Measurements from ENCODE around the gene DLL1. TPM values are rescaled to one million over a fixed set of nuclear protein-coding genes. Genes with fewer than 3 reads are reported as not detected.

DLL1 gene
- polyA plus RNA-seq, 2 of the 4 experiments (the other 2 are of a cell fraction): 0.05 to 0.15 TPM

DNA sequence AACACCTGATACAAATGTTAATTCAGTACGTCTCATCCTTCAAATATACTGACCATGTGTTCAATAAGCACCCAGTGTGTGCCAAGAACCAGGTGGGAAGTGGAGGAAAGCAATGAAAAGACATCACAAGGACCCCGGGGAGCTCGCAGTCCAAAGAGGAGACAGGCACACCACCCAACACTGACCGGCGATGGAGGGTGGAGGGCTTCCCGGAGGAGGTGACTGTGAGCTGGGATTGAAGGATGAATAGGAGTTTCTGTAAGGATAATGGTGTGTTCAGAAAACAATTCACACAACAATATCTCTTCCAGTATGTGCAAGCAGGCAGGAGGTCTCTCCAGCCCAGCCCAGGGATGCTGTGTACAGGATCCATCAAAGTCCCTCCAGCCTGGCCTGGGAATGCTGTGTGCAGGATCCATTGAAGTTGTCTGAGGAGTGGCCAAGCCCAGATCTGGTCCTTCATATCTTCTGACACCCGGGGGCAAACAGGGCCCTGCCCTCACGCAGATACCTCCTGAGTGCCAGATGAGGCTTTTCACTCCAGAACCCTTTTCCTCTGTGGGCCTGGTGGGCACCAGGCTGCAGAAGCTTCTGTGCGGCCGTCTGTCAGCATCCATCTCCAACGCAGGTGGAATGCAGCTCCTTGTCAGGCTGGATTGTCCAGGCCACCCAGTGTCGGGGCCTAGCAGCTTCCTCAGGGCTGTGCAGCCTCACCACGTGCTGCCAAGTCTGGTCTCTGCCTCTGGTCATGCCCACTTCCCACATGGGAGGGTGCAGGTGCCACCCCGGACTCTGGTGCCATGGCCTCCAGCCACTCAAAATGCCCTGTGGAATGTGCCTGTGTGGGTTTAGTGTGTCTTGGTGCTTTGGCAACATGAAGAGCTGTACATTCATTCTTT, 36.3 kb downstream of the DLL1 start:
- ATAC-seq (no peak), FAIRE-seq (no peak)
- WGBS (ENCODE audit: missing lambda C conversion rate): 62% methylated on average over 6 of the region's 14 CpGs

DNA sequence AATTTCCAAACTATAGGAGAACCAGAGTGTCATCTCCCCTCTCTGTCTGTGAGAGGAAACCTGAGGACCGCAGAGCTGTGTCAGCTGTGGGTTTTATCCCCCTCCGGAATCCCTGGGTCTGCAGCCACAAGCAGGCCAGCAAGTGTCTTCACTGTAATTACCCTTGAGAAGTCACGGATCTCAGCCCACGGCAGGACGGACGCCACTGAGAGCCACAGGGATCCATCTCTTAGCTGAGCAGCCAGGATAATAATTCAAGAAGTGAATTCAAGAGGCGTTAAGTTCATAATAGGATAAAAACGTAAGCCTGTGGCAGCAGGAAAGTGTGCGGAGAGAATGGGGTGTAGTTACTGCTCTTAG, 37.0 kb downstream of the DLL1 start:
- CTCF ChIA-PET: no interaction called here
- WGBS (ENCODE audit: missing lambda C conversion rate): 58% methylated on average over 9 of the region's 9 CpGs

More for the DNA sequence above, 36.3 kb downstream of the DLL1 start:
- no peak for DNase-seq (ENCODE audit: low read depth in 1 of 2, low spot score in 1 of 2)
- POLR2A ChIA-PET: no interaction called here
- CTCF ChIA-PET: no interaction called here
- Histone ChIP-seq H3K4me1 (no peaks in the 10 kb centered on the region), H3K9me3 (no peaks in the 10 kb centered on the region), H3K4me2 (no peak overlapping the region), H3K4me3 (no peak overlapping the region), H3K27ac (no peak overlapping the region)
- TF ChIP-seq TP53 (CRISPR knock-in tag; IDR thresholded peaks at IDR 0.05): no peak
- TF ChIP-seq ZNF302 (CRISPR knock-in tag; IDR thresholded peaks at IDR 0.05): no peak
- TF ChIP-seq CHD4 (IDR thresholded peaks at IDR 0.05; ENCODE audit: borderline replicate concordance): no peak
- no peak for TF ChIP-seq MAX (IDR thresholded peaks at IDR 0.05)
- TF ChIP-seq CTCF (IDR thresholded peaks at IDR 0.05): no peak
- TF ChIP-seq FOXS1 (CRISPR knock-in tag; IDR thresholded peaks at IDR 0.05): no peak
- TF ChIP-seq FOSL2 (IDR thresholded peaks at IDR 0.05): no peak
- TF ChIP-seq FOSL2 (CRISPR knock-in tag; IDR thresholded peaks at IDR 0.05): no peak
- TF ChIP-seq HMGXB4 (CRISPR knock-in tag; IDR thresholded peaks at IDR 0.05; ENCODE audit: borderline replicate concordance): no peak
- TF ChIP-seq ESRRA (IDR thresholded peaks at IDR 0.05; ENCODE audit: borderline replicate concordance, low read length): no peak
- TF ChIP-seq HOXB5 (CRISPR knock-in tag; IDR thresholded peaks at IDR 0.05): no peak
- TF ChIP-seq, protein P1, sequence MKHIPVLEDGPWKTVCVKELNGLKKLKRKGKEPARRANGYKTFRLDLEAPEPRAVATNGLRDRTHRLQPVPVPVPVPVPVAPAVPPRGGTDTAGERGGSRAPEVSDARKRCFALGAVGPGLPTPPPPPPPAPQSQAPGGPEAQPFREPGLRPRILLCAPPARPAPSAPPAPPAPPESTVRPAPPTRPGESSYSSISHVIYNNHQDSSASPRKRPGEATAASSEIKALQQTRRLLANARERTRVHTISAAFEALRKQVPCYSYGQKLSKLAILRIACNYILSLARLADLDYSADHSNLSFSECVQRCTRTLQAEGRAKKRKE (CRISPR knock-in tag; IDR thresholded peaks at IDR 0.05; ENCODE audit: low read depth): no peak
- TF ChIP-seq MAFK (IDR thresholded peaks at IDR 0.05; ENCODE audit: partially characterized antibody): no peak

More for the DNA sequence above, 37.0 kb downstream of the DLL1 start:
- H3K4me3 ChIP-seq: no peak overlapping the region
- DNase-seq (ENCODE audit: low read depth in 1 of 2, low spot score in 1 of 2) (no peak), ATAC-seq (no peak), FAIRE-seq (no peak)
- POLR2A ChIA-PET: no interaction called here
- H3K27ac ChIP-seq: no peak overlapping the region
- H3K4me1 ChIP-seq: no peaks in the 10 kb centered on the region
- H3K9me3 ChIP-seq: no peaks in the 10 kb centered on the region
- TF ChIP-seq MAX (IDR thresholded peaks at IDR 0.05) (no peak), EP300 (IDR thresholded peaks at IDR 0.05) (no peak), HOXB13 (CRISPR knock-in tag; IDR thresholded peaks at IDR 0.05; ENCODE audit: low read depth) (no peak), NPAS2 (CRISPR knock-in tag; IDR thresholded peaks at IDR 0.05; ENCODE audit: borderline replicate concordance) (no peak), HOXB5 (CRISPR knock-in tag; IDR thresholded peaks at IDR 0.05) (no peak), RAD21 (conservative IDR thresholded peaks at IDR 0.05 in 1 of 2, IDR thresholded peaks at IDR 0.05 in 1 of 2) (no peak)
- H3K4me2 ChIP-seq: no peak overlapping the region
